Measurements from ENCODE around the gene SKAP1. TPM values are rescaled to one million over a fixed set of nuclear protein-coding genes. Genes with fewer than 3 reads are reported as not detected.

Gene SKAP1
- total RNA-seq, 1 donor from 2014 or later, result 0.49 TPM

- Mint-ChIP-seq H3K4me1 (no peaks in the 10 kb centered on the region), H3K4me3 (no peak overlapping the region), H3K36me3 (ENCODE audit: low read depth) (no peaks in the 10 kb centered on the region), H3K9me3 (no peaks in the 10 kb centered on the region), H3K27me3 (ENCODE audit: low read depth) (peaks cover 88% of the 10 kb centered on the region), H3K27ac (ENCODE audit: unreplicated experiment) (no peak overlapping the region)
- TF ChIP-seq, protein P1, sequence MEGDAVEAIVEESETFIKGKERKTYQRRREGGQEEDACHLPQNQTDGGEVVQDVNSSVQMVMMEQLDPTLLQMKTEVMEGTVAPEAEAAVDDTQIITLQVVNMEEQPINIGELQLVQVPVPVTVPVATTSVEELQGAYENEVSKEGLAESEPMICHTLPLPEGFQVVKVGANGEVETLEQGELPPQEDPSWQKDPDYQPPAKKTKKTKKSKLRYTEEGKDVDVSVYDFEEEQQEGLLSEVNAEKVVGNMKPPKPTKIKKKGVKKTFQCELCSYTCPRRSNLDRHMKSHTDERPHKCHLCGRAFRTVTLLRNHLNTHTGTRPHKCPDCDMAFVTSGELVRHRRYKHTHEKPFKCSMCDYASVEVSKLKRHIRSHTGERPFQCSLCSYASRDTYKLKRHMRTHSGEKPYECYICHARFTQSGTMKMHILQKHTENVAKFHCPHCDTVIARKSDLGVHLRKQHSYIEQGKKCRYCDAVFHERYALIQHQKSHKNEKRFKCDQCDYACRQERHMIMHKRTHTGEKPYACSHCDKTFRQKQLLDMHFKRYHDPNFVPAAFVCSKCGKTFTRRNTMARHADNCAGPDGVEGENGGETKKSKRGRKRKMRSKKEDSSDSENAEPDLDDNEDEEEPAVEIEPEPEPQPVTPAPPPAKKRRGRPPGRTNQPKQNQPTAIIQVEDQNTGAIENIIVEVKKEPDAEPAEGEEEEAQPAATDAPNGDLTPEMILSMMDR (conservative IDR thresholded peaks at IDR 0.05), result no peak
- no peak for DNase-seq (ENCODE audit: low read depth, low spot score)
Measured at GRCh38 chr17:48225725-48226567, 204.1 kb downstream of the SKAP1 start.

GRCh38 chr17:48223945-48224344 is 206.1 kb downstream of the SKAP1 start:
- H3K4me1 Mint-ChIP-seq, result peaks cover 5% of the 10 kb centered on the region
- H3K27me3 Mint-ChIP-seq (ENCODE audit: low read depth), result peaks cover 91% of the 10 kb centered on the region
- TF ChIP-seq, protein P1 (conservative IDR thresholded peaks at IDR 0.05), result no peak
- DNase-seq (ENCODE audit: low read depth, low spot score), result no peak
- H3K4me3 Mint-ChIP-seq, result no peak overlapping the region
- no peaks in the 10 kb centered on the region for H3K36me3 Mint-ChIP-seq (ENCODE audit: low read depth)
- H3K27ac Mint-ChIP-seq (ENCODE audit: unreplicated experiment), result no peak overlapping the region
- no peaks in the 10 kb centered on the region for H3K9me3 Mint-ChIP-seq

DNA sequence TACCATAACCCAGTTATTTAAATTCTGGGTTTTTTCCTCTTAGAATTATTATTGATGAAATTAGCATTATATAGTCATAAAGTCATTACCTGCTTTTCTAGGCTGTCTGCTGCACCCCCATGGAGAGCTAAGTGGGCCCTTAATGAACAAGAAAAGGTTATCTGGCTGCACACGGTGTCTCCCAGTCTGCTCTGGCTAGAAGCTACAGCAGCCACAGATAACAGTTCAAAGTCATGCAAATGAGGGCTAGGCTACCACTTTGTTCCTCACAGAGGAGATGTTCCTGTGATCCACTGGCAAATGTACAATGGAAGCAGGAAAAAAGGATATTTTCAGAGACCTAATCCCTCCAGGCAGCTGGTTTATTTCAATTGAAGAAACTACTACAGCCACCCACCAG is 210.4 kb downstream of the SKAP1 start:
- no peaks in the 10 kb centered on the region for H3K9me3 Mint-ChIP-seq
- peaks cover 5% of the 10 kb centered on the region for H3K4me1 Mint-ChIP-seq
- TF ChIP-seq, protein P1 (conservative IDR thresholded peaks at IDR 0.05), result no peak
- H3K27me3 Mint-ChIP-seq (ENCODE audit: low read depth), result peaks cover 89% of the 10 kb centered on the region
- no peak for DNase-seq (ENCODE audit: low read depth, low spot score)
- no peak overlapping the region for H3K4me3 Mint-ChIP-seq
- H3K27ac Mint-ChIP-seq (ENCODE audit: unreplicated experiment), result no peak overlapping the region
- H3K36me3 Mint-ChIP-seq (ENCODE audit: low read depth), result no peaks in the 10 kb centered on the region

GRCh38 chr17:48215583-48216139 is 214.4 kb downstream of the SKAP1 start:
- TF ChIP-seq, protein P1 (conservative IDR thresholded peaks at IDR 0.05), result peak; percentile 71
- H3K9me3 Mint-ChIP-seq, result no peaks in the 10 kb centered on the region
- H3K27ac Mint-ChIP-seq (ENCODE audit: unreplicated experiment), result no peak overlapping the region
- peaks cover 89% of the 10 kb centered on the region for H3K27me3 Mint-ChIP-seq (ENCODE audit: low read depth)
- peak; percentile 18 for DNase-seq (ENCODE audit: low read depth, low spot score)
- no peak overlapping the region for H3K4me3 Mint-ChIP-seq
- peaks cover 5% of the 10 kb centered on the region for H3K4me1 Mint-ChIP-seq
- no peaks in the 10 kb centered on the region for H3K36me3 Mint-ChIP-seq (ENCODE audit: low read depth)

DNA sequence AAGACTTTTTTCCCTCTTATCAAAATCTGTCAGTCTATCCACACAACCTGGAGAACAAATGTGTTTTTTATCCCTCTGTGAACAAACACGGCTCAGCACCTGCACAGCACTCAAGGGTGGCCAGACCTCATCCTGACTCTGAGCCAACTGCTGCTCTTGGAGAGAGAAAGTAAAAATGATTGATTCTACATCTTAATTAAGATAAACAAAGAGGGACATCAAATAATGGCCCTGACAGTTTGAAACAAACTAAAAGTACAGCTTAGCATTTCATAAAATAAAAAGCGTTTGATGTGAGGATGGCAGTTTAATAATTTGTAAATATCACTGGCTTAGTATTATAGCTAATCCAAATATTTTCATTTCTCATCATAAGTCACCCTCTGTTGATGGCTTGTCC is 216.2 kb downstream of the SKAP1 start:
- DNase-seq (ENCODE audit: low read depth, low spot score), result no peak
- Mint-ChIP-seq H3K27ac (ENCODE audit: unreplicated experiment) (no peak overlapping the region), H3K36me3 (ENCODE audit: low read depth) (no peaks in the 10 kb centered on the region), H3K4me1 (no peaks in the 10 kb centered on the region), H3K9me3 (no peaks in the 10 kb centered on the region), H3K4me3 (no peak overlapping the region), H3K27me3 (ENCODE audit: low read depth) (peaks cover 87% of the 10 kb centered on the region)
- TF ChIP-seq, protein P1 (conservative IDR thresholded peaks at IDR 0.05), result no peak

All from neural crest cell (in vitro differentiated cells).